Erythroblast (primary cell): Measurements from ENCODE around the gene PSMD11.

ENCODE experiments used
- GATA1 ChIP-seq: IDR thresholded peaks from 2 replicates; pipeline ENCODE4 v1.6.1; 2011; ENCODE audit warnings: low read depth, mild to moderate bottlenecking, control low read depth, low read length, moderate library complexity
- POLR2A ChIP-seq: IDR thresholded peaks from 2 replicates; pipeline ENCODE4 v1.6.1; 2011; ENCODE audit warnings: mild to moderate bottlenecking, low read length

DNA sequence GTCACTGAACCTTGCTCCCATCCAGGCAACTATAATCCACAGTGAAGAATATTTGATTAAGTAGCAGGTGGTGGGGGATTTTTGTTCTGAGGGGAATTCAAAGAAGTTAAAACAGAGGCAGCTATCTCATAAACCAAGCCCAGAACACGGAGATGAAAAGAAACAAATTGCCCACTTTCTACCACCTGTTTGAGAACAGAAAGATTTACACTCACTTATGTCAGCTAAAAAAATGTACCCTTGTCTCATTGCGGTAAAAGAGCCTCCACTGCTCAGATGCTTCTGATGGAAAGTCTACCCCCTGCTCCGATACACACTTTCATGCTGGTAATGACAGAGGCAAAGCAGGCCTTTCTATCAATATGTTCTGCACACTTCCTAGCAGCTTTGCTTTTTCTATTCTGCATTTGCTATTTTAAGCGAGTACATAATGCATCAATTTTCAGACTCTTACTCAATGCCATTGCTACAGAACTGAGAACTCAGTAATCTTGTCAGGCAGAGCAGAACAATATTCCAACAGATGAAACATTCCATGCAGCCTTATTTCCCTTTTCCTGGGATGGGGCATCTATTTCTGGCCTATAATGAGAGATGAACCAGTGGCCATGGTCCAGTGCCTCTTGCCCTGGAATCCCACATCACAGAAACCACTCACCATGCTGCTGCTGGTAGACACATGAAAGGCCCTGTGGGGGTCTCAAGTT lies 71.5 kb downstream of the PSMD11 start:
- TF ChIP-seq POLR2A (no peak), GATA1 (no peak)
